K562 (cell line): ENCODE results near the gene COPS4. TPM values are rescaled to one million over a fixed set of nuclear protein-coding genes. Genes with fewer than 3 reads are reported as not detected.

Source experiments
- ATAC-seq: fragments of 200-7000 bp; cut with Tn5 transposase; 3 replicates; pipeline ENCODE4 v1.9.1; 2020; ENCODE audit warnings: moderate library complexity
- BruUV-seq: library from RNA; stranded (reverse); fragments of 400-500 nt; replicated peaks from 2 replicates; lab custom pipeline; 2021; lab: Mats Ljungman, UMichigan
- CTCF ChIA-PET: fragments of 300-600 bp; formaldehyde crosslinking; extraction: SDS; loops from one replicate; lab custom pipeline; 2021; ENCODE audit warnings: low intra/inter-chr PET ratio; lab: Yijun Ruan, JAX
- POLR2A ChIA-PET: fragments of 300-600, 350-650 bp; sonication (Branson Sonifier 250); formaldehyde crosslinking; extraction: SDS; loops from one replicate; lab custom pipeline; 2021; ENCODE audit warnings: antibody characterized with exemption, inconsistent platforms; lab: Yijun Ruan, JAX
- DNase-seq, 4 experiments: peaks; one replicate each; pipeline versions ENCODE4 v3.0.0 to v3.0.0-alpha.2; 2011 to 2018; ENCODE audit warnings: low spot score in 3 of 4, mixed read lengths in 3 of 4; ENCODE audit errors: extremely low read depth in 1 of 4
- FAIRE-seq: peaks from 2 replicates; lab custom pipeline; 2011; peaks lifted over from hg19 to GRCh38; lab: Jason Lieb, UNC
- H2AFZ ChIP-seq: 2 replicates; pipeline ENCODE4 v1.6.0; 2011; ENCODE audit warnings: low read depth, low read length, control low read depth, inconsistent platforms
- H3K27ac ChIP-seq: fragments of 200-600 bp; 3 replicates; pipeline ENCODE4 v1.8.0; 2011; ENCODE audit warnings: low read depth, mild to moderate bottlenecking, control low read depth, inconsistent platforms, low read length, moderate library complexity, mixed read lengths; ENCODE audit errors: extremely low read depth
- H3K27me3 ChIP-seq, 2 experiments: fragments of 300-600 bp in 1 of 2; 2 replicates in 1 of 2; 3 replicates in 1 of 2; pipeline versions ENCODE4 v1.6.0 to v1.8.0; 2011; ENCODE audit warnings: inconsistent platforms in 2 of 2, low read length in 2 of 2, mild to moderate bottlenecking in 1 of 2, mixed read lengths in 1 of 2, moderate library complexity in 1 of 2; ENCODE audit not compliant: control insufficient read depth in 2 of 2, insufficient read depth in 2 of 2
- H3K36me3 ChIP-seq: fragments of 300-600 bp; 3 replicates; pipeline ENCODE4 v1.8.0; 2011; ENCODE audit warnings: mild to moderate bottlenecking, low read length, inconsistent platforms; ENCODE audit not compliant: control insufficient read depth, insufficient read depth
- H3K4me1 ChIP-seq, 2 experiments: fragments of 200-600 bp in 1 of 2; replicated peaks in 1 of 2; 2 replicates in 1 of 2; 3 replicates in 1 of 2; pipeline versions ENCODE4 v1.5.1 to v1.8.0; 2011; ENCODE audit warnings: inconsistent platforms in 2 of 2, low read length in 2 of 2, mild to moderate bottlenecking in 1 of 2, mixed read lengths in 1 of 2, moderate library complexity in 1 of 2; ENCODE audit not compliant: control insufficient read depth in 2 of 2, insufficient read depth in 2 of 2
- H3K4me2 ChIP-seq: 2 replicates; pipeline ENCODE4 v1.6.1; 2011; ENCODE audit warnings: low read length, control low read depth, inconsistent platforms, mixed read lengths; ENCODE audit not compliant: insufficient read depth
- H3K4me3 ChIP-seq: fragments of 200-600 bp; sonication (generic), shearing (Covaris generic); 2 replicates; pipeline ENCODE4 v1.5.1; 2016; ENCODE audit warnings: control low read depth, inconsistent platforms
- H3K79me2 ChIP-seq: fragments of 200-600 bp; 3 replicates; pipeline ENCODE4 v1.8.0; 2011; ENCODE audit warnings: low read length, inconsistent platforms; ENCODE audit not compliant: control insufficient read depth, insufficient read depth
- H3K9ac ChIP-seq, 2 experiments: 2 replicates each; pipeline versions ENCODE4 v1.6.0 to v1.6.1; 2011; ENCODE audit warnings: low read depth in 2 of 2, low read length in 2 of 2, control low read depth in 1 of 2, inconsistent platforms in 1 of 2, mild to moderate bottlenecking in 1 of 2, mixed read lengths in 1 of 2; ENCODE audit not compliant: insufficient read depth in 1 of 2
- H3K9me1 ChIP-seq: one replicate; pipeline ENCODE4 v1.6.0; 2011; ENCODE audit warnings: inconsistent platforms, mild to moderate bottlenecking, low read length, moderate library complexity; ENCODE audit not compliant: control insufficient read depth, insufficient read depth
- H3K9me3 ChIP-seq: replicated peaks from 2 replicates; pipeline ENCODE4 v1.5.1; 2011; ENCODE audit warnings: low read depth, low read length, inconsistent platforms; ENCODE audit not compliant: control insufficient read depth, insufficient read depth
- H4K20me1 ChIP-seq: replicated peaks from 2 replicates; pipeline ENCODE4 v1.6.1; 2011; ENCODE audit warnings: low read length, inconsistent platforms, mixed read lengths; ENCODE audit not compliant: control insufficient read depth, insufficient read depth
- CBX5 ChIP-seq: IDR thresholded peaks from 2 replicates; pipeline ENCODE4 v1.6.1; 2014; ENCODE audit warnings: low read depth, borderline replicate concordance
- CTCF ChIP-seq, 3 experiments: IDR thresholded peaks in 2 of 3; conservative IDR thresholded peaks in 1 of 3; 2 replicates each; pipeline ENCODE4 v1.5.1; 2011 to 2012; ENCODE audit warnings: low read length in 3 of 3, mild to moderate bottlenecking in 3 of 3, control low read depth in 2 of 3, improper control_type of control experiment in 1 of 3, inconsistent platforms in 1 of 3, low read depth in 1 of 3, mixed read lengths in 1 of 3, moderate library complexity in 1 of 3; ENCODE audit not compliant: insufficient read depth in 2 of 3
- RAD21 ChIP-seq, 2 experiments: fragments of 250-450 bp in 1 of 2; fragments of 450-650 bp in 1 of 2; sonication (Bioruptor Pico) in 1 of 2; formaldehyde crosslinking in 1 of 2; IDR thresholded peaks in 1 of 2; conservative IDR thresholded peaks in 1 of 2; 2 replicates each; pipeline versions ENCODE4 v1.4.0 to v1.8.0; 2020 to 2022; ENCODE audit warnings: mild to moderate bottlenecking in 2 of 2, moderate library complexity in 1 of 2
- REST ChIP-seq, 2 experiments: fragments of 450-650 bp; formaldehyde crosslinking in 1 of 2; IDR thresholded peaks; 2 replicates each; pipeline versions ENCODE4 v1.4.0 to v1.6.1; 2014 to 2020; ENCODE audit warnings: mild to moderate bottlenecking in 2 of 2, borderline replicate concordance in 1 of 2, low read depth in 1 of 2
- WGBS: fragments of 100-300 bp; shearing (Covaris generic); methylation state at CpG from one replicate; pipeline ENCODE4 v1.1.6; 2016; ENCODE audit warnings: low coverage, mixed read lengths; ENCODE audit not compliant: insufficient coverage; ENCODE audit errors: missing lambda C conversion rate; 5-methylcytosine and 5-hydroxymethylcytosine counted together
- in situ Hi-C: fragments of 300-500 bp; cut with MboI; formaldehyde crosslinking; loops from 4 replicates; pipeline ENCODE4 v1.15.0; 2018; ENCODE audit warnings: inconsistent platforms, mixed read lengths
- intact Hi-C: fragments of 100-400 bp; cut with micrococcal nuclease; formaldehyde crosslinking; loops from 2 replicates; pipeline ENCODE4 v1.14.2; 2022
- polyA plus RNA-seq, 8 experiments: library from polyadenylated mRNA; depleted of rRNA in 4 of 8; stranded (reverse) in 5 of 8; unstranded in 3 of 8; fragments of >200 nt; fragmentation: Nextera tagmentation in 2 of 8; fragmentation: Illumina TruSeq in 1 of 8; extraction: Ambion mirVana in 2 of 8; extraction: Trizol in 1 of 8; gene quantifications; 2 replicates each; pipeline versions ENCODE4 v1.2.1 to v1.2.3, GENCODE V29; 2011 to 2014; ENCODE audit warnings: inconsistent platforms in 1 of 8, missing spikeins in 1 of 8
- total RNA-seq, 7 experiments: library from RNA; depleted of rRNA in 6 of 7; stranded (reverse); fragments of >200 nt in 6 of 7; fragmentation: Illumina TruSeq in 2 of 7; extraction: Trizol in 2 of 7; gene quantifications; 2 replicates each; pipeline versions ENCODE4 v1.2.1 to v1.2.3, GENCODE V29; 2011 to 2021; ENCODE audit warnings: low replicate concordance in 1 of 7

COPS4 gene
- total and polyA plus RNA-seq, 9 of the 15 experiments (the other 6 are each of a cell fraction or from before 2014, with no cell fraction given): 44.7 to 180 (median 70.9) TPM

GRCh38 chr4:83093060-83093640, 58.2 kb downstream of the COPS4 start:
- H4K20me1 ChIP-seq: no peaks in the 10 kb centered on the region
- intact Hi-C loops: no loop called here
- DNase-seq: peak in 2 of 4 experiments; percentile 17 to 45
- H3K9ac ChIP-seq: no peak overlapping the region
- no peaks in the 10 kb centered on the region for H3K79me2 ChIP-seq
- no TSS peak for BruUV-seq
- no peak overlapping the region for H3K27ac ChIP-seq
- ChIA-PET CTCF (no interaction called here), POLR2A (no interaction called here)
- H3K36me3 ChIP-seq: no peaks in the 10 kb centered on the region
- in situ Hi-C loops: no loop called here
- H3K27me3 ChIP-seq: peaks cover 12 to 13% of the 10 kb centered on the region in 2 experiments; a peak in 4 of 5 replicates
- 0% methylated on average over 6 of the region's 6 CpGs for WGBS
- H3K4me3 ChIP-seq: no peak overlapping the region
- no peaks in the 10 kb centered on the region for H3K4me1 ChIP-seq
- H3K4me2 ChIP-seq: no peak overlapping the region
- FAIRE-seq: no peak
- no peak for TF ChIP-seq CBX5
- TF ChIP-seq REST (IDR thresholded peaks at IDR 0.05; ENCODE audit: borderline replicate concordance): peak; percentile 22; the same call in 1 of the 2 replicates
- TF ChIP-seq REST (CRISPR knock-in tag; IDR thresholded peaks at IDR 0.05; ENCODE audit: low read depth): no peak
- peak in 1 of 2 experiments; percentile 17; a peak in 1 of 4 replicates for TF ChIP-seq RAD21 (CRISPR knock-in tag; conservative IDR thresholded peaks at IDR 0.05 in 1 of 2, IDR thresholded peaks at IDR 0.05 in 1 of 2)
- TF ChIP-seq CTCF (IDR thresholded peaks at IDR 0.05 in 2 of 3, conservative IDR thresholded peaks at IDR 0.05 in 1 of 3; ENCODE audit: insufficient read depth in 2 of 3, low read depth in 1 of 3, low read length in 3 of 3): peak; percentile 17 to 38 (median 23); a peak in 3 of 6 replicates
- H3K9me3 ChIP-seq: no peaks in the 10 kb centered on the region
- ATAC-seq: peak; percentile 72
- H3K9me1 ChIP-seq: no peaks in the 10 kb centered on the region
- H2AFZ ChIP-seq: no peak overlapping the region
